Fibroblast of skin of right biceps (primary cell): Measurements from ENCODE around the gene ARF3.

Experiments
- DNase-seq: peaks from one replicate; pipeline ENCODE4 v3.0.0-alpha.2; 2013

Gene ARF3

DNA sequence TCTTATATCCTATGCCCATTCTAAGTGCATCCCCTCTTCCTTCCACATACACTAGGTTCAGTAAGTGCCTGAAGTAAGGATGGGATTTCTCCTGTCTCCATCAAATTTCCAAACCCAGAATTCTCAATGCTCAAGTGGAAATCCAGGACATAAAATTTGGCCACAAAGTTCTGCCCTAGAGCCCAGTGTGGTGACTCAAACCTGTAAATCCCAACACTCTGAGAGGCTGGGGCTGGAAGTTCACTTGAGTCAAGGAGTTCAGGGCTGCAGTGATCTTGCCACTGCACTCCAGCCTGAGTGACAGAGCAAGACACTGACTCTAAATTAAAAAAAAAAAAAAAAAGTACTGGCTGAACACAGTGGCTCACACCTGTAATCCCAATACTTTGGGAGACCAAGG, 4.5 kb upstream of the ARF3 start:
- DNase-seq = no peak

- DNase-seq = no peak
These were observed 4.0 kb upstream of the ARF3 start for GRCh38 chr12:48961331-48961730.

GRCh38 chr12:48960834-48961233, 3.5 kb upstream of the ARF3 start:
- DNase-seq = no peak

GRCh38 chr12:48958049-48958388, 732 bp upstream of the ARF3 start:
- no peak for DNase-seq

DNA sequence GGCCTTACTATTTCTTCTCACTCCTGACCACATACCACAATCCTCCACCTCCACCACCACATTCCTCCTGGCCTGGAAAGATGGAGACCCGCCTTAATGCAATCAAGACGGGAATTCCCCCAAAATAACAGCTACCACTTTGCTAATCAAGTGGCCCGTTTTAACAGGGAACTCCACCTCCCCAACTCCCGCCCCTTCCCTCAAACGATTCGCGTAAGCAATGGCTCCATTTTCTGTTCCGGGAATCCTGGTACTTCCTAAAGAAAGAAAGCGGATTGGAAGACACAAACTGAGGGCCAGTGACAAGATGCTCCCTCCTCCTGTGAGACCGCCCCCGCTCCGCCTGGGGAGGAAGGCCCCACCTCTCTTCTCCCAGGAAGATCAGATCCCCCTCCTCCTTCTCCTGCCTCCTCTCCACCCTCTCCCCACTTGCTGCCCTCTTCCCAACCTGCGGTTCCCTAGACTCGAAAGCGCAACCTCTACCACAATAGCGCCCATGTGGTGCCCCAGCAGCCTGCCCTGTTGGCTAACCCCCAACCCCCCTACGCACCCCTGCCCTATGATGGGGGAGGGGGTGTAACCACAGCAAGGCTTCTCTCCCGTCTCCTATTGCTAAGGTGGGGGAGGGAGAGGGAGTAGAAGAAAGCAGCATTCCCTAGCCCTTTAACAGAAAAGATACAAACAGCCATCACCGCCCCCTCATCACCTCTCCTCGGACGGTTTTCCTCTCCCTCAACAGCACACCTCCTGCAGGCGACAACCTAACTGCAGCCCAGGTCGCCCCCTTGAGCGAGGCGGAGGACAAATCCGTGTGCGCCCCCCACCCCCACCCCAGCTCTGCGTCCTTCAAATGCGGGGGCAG, 777 bp downstream of the ARF3 start:
- peak; percentile 96 for DNase-seq

- DNase-seq = no peak
These were observed 2.3 kb downstream of the ARF3 start for GRCh38 chr12:48954841-48955501.

- no peak for DNase-seq
These were observed 3.2 kb downstream of the ARF3 start for GRCh38 chr12:48954061-48954460.

DNA sequence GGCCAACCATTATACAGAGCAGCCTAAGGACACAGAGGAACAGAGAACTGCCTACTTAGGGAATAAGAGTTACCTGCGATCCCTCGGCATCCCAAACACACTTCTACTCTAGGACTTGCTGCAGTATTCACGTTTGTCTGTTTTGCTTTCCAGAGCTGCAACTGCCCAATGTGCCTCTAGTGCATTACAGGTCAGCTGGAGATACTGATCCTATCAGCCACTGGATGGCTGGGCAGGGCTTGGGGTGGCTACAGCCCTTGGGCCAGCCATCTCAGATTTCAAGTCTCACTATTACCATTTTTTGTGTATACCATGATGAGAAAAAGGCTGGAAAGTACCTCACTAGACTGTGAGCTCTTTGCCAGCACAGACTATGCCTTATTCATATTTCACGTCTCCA, 4.6 kb downstream of the ARF3 start:
- DNase-seq = no peak

DNA sequence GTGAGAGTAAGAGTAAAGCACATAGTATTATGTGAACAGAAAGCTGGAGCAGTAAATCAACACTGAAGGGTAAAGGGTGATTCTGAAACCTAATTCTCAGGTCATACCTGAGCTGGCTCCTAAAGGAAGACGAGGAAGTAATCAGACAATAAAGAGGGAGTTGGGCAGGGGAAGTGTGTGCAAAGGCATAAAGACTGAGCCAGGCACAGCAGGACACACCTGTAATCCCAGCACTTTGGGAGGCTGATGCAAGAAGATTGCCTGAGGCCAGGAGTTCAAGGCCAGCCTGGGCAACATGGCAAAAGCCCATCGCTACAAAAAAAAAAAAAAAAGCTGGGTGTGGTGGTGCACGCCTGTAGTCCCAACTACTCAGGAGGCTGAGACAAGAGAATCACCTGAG, 9.6 kb downstream of the ARF3 start:
- DNase-seq = no peak

DNA sequence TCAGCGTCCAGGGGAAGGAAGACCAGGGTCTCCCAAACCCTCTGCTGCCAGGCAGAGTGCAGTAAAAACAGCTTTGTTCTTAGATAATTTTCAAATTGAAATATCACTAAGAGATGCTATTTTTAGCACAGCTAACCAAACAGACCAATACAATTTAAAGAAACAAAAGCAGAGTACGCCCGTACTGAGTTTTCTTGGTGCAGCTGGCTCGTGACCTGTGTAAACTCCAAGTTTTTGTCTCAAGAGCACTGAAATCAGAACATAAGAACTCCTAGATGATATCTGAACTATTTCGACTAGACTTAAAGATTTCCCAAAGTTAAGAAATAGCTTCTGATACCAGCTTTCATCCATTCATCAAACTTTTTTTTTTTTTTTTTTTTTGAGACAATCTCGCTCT, 10.3 kb downstream of the ARF3 start:
- no peak for DNase-seq

DNA sequence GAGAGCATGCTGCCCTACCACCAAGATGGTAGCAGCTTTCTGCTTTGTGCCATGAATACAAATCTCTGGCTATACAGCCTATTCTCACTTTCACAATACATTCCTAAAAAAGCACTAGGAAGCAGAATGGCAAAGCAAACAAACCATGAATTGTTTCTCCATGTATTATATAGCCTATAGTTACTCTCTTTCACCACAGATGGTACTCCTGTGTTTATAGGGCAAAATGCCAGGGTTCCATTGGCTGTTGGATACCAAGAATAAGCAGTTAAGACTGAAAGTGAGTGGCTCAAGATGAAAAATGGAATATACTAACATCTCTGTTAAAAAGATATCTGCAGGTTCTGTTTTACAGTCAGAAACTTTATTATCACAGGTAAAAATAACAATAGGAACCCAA, 11.1 kb downstream of the ARF3 start:
- no peak for DNase-seq

- DNase-seq = no peak
These were observed 14.1 kb downstream of the ARF3 start for GRCh38 chr12:48943221-48943620.

DNA sequence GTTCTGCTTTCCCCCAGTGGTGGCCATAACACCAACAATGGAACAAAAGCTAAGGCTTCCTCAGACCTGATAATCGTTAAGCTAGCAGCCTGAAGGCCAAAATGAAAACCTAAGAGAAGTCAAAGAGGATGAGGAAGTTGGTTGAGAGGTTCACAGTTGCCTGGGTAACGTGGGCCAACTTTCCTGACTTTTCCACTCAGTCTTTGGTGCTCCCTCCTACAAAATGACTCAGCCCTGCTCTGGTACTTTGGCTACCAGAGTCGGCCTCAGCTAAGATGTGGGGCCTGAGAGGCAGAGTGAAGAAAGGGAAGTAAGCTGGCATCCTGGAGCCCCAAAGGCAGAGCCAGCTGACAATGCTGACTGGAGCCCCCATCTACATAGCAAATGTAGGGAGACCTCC, 17.1 kb downstream of the ARF3 start:
- no peak for DNase-seq

GRCh38 chr12:48938805-48939204, 18.5 kb downstream of the ARF3 start:
- DNase-seq = no peak

- no peak for DNase-seq
These were observed 20.1 kb downstream of the ARF3 start for GRCh38 chr12:48937170-48937569.

DNA sequence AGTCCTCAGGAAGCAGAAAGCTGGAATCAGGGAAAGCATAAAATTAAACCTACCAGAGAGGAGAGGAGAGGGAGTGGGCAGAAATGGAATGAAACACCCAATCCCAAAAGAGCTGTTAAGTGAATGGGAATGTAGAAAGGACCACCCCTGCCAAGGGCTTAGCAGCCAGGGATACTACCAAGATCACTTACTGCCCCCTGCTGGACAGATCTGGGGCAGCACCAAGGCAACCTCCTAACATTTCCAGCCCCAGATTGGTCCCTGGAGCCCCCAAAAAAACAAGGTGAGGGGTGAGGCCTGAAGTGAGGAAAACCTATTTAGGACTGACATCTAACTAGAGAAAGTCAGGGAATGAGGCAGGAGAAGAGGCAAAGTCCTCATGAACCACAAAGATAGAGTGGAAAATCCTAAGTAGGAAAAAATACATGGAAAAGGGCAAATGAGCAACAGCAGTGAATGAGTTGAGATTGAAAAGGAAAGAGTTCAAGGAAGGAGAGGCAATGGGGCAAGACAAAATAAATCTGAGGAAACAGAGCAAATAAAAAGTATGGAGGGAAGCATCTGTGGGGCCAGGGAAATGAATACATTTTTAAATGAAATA, 20.8 kb downstream of the ARF3 start:
- peak; percentile 69 for DNase-seq

GRCh38 chr12:48934312-48934706, 23.0 kb downstream of the ARF3 start:
- no peak for DNase-seq

DNA sequence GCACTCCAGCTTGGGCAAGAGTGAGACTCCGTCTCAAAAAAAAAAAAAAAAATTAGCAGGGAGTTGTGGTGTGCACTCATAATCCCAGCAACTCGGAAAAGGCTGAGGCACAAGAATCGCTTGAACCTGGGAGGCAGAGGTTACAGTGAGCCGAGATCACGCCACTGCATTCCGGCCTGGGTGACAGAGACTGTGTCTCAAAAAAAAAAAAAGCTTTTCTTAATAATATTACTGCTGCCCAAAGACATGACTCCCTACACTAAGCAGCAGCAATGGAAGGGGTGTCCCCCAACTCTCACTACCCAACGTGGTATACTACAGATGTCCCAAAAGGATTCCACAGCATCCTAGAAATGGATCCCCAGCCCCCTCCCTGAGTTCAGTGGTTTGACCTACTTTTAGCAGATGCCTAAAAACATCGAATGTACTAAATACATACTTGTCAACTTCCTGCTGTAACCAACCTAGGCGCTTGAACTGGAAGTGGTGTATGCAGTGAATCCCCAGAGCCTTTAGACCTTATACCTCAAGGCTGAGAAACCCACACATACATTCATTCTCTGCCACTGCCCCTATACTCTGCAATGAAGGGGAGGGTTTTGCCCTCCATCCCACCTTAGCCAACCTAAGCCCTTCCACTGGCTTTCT, 23.5 kb downstream of the ARF3 start:
- DNase-seq = no peak

GRCh38 chr12:48932878-48933277, 24.4 kb downstream of the ARF3 start:
- DNase-seq = no peak

- DNase-seq = no peak
These were observed 26.8 kb downstream of the ARF3 start for GRCh38 chr12:48930475-48930874.

- DNase-seq = no peak
These were observed 27.7 kb downstream of the ARF3 start for GRCh38 chr12:48929551-48929950.

DNA sequence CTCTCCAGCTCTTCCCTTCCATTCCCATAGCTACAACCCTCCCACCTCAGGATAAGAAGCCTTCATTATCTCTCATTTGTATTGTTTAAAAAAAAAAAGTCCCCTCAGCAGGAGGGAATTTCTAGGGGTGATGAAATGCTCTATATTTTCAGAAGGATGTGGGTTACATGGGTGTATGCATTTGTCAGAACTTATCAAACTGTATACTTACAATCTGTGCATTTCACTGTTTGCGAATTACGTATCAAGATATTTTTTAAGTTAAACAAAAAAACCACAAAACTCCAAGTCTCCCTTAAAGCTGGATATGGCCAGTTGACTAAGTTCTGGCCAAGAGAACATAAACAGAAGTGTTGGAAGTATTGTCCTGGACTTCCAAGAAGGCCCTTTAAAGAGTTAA, 30.0 kb downstream of the ARF3 start:
- peak; percentile 37 for DNase-seq

- DNase-seq = peak; percentile 71
These were observed 31.8 kb downstream of the ARF3 start, which contains the start of gene FKBP11 for GRCh38 chr12:48925304-48926011. TSS of gene FKBP11 (minus strand) at chr12:48925492. CDS start at chr12:48925428, 64 bp downstream.
